Small intestine (tissue), 7 donors: ENCODE results near the gene RNU6-1. TPM values are rescaled to one million over a fixed set of nuclear protein-coding genes. Genes with fewer than 3 reads are reported as not detected.

Experiments used
- DNase-seq, 2 donors: peaks; one replicate each; pipeline versions ENCODE4 v3.0.0 to v3.0.0-alpha.2; 2013
- FAIRE-seq: peaks from 2 replicates; lab custom pipeline; 2012; peaks lifted over from hg19 to GRCh38; lab: Jason Lieb, UNC
- H3K27ac ChIP-seq, 3 donors: one replicate each; pipeline ENCODE4 v1.5.1; 2013; ENCODE audit warnings: low read length in 2 of 3, mild to moderate bottlenecking in 2 of 3, control low read depth in 1 of 3, inconsistent platforms in 1 of 3, low read depth in 1 of 3, moderate library complexity in 1 of 3
- H3K27me3 ChIP-seq, 3 donors: one replicate each; pipeline ENCODE4 v1.6.1; 2013; ENCODE audit warnings: low read length in 3 of 3, inconsistent platforms in 1 of 3; ENCODE audit not compliant: control insufficient read depth in 3 of 3, insufficient read depth in 3 of 3
- H3K36me3 ChIP-seq, 3 donors: one replicate each; pipeline ENCODE4 v1.6.1; 2013; ENCODE audit warnings: low read length in 3 of 3, inconsistent platforms in 1 of 3, low read depth in 1 of 3, mild to moderate bottlenecking in 1 of 3, moderate library complexity in 1 of 3; ENCODE audit not compliant: control insufficient read depth in 3 of 3, insufficient read depth in 2 of 3
- H3K4me1 ChIP-seq, 3 donors: one replicate each; pipeline ENCODE4 v1.6.1; 2013; ENCODE audit warnings: low read length in 2 of 3, inconsistent platforms in 1 of 3, low read depth in 1 of 3, mild to moderate bottlenecking in 1 of 3, moderate library complexity in 1 of 3; ENCODE audit not compliant: control insufficient read depth in 3 of 3, insufficient read depth in 2 of 3
- H3K4me3 ChIP-seq, 3 donors: one replicate each; pipeline ENCODE4 v1.5.1; 2013; ENCODE audit warnings: low read length in 3 of 3, control low read depth in 1 of 3, inconsistent platforms in 1 of 3, low read depth in 1 of 3, mild to moderate bottlenecking in 1 of 3, moderate library complexity in 1 of 3
- H3K9me3 ChIP-seq, 2 donors: one replicate each; pipeline ENCODE4 v1.6.1; 2013; ENCODE audit warnings: low read depth in 1 of 2, low read length in 1 of 2; ENCODE audit not compliant: control insufficient read depth in 2 of 2, insufficient read depth in 1 of 2
- WGBS, 3 donors: extraction: QIAGEN DNeasy Blood & Tissue Kit; methylation state at CpG; one replicate each; pipeline ENCODE4 v1.1.7; 2013; 5-methylcytosine and 5-hydroxymethylcytosine counted together
- polyA plus RNA-seq, 4 donors: library from polyadenylated mRNA; stranded (reverse) in 3 of 4; unstranded in 1 of 4; fragments of 200-250 nt in 3 of 4; fragments of 120-200 nt in 1 of 4; gene quantifications; one replicate each; pipeline versions ENCODE4 v1.2.1 to v1.2.3, GENCODE V29; 2013
- donor health status: healthy with polysubstance abuse.
- donor health status: control.
- donor health status: control.
- donor health status: Bipolar disorder and iron deficiency.
- donor health status: healthy.

Gene RNU6-1
- polyA plus RNA-seq, 4 donors = not detected

GRCh38 chr15:67834581-67835296 lies 5.1 kb downstream of the RNU6-1 start:
- H3K9me3 ChIP-seq = no peaks in the 10 kb centered on the region
- H3K27me3 ChIP-seq = peaks cover 14 to 80% (median 39%) of the 10 kb centered on the region in 3 donors
- H3K27ac ChIP-seq = no peak overlapping the region
- WGBS, 3 donors = 1 to 4% (median 2%) methylated on average over 45 to 59 of the region's 59 CpGs
- DNase-seq = peak in 1 of 2 donors; percentile 48
- no peaks in the 10 kb centered on the region for H3K36me3 ChIP-seq
- peaks cover 2 to 44% (median 7%) of the 10 kb centered on the region in 3 donors for H3K4me1 ChIP-seq
- no peak for FAIRE-seq
- H3K4me3 ChIP-seq = peak overlapping the region in 2 of 3 donors; percentile 40

DNA sequence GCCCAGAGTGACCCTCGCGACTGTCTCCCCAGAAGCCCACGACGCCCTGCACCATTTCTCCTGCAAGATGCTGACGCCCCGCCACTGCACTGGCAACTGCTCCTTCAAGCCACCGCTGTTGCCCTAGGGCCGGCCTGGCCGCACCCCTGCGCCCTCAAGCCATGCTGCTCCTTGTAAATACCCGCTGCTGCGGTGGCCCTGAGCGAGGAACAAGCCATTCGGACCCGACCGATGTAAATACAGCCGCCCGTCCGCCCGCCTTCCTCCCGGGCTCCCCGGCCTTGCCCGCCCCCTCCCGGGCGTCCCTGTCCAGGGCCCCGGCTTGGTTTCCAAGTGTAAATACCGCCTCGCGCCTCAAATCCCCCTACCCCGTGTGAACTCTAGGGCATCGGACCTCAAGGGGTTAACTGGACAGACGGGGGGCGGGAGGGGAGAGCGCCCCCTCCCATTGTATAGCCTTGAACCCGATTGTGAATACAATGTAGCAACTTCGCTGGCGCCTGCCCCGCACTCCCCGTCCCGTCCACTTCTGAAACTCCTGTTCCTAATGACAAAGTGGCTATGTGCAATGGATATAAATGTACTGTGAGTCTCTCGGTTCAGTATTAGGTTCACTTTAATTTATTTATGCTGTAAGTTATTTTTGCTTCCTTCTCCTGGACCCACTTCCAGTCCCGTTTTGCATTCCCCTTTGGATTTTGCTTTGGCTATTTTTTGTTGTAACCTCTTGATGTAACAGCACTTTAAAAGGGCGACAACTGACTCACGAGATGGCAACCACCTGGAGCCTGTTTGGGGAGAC lies 5.9 kb downstream of the RNU6-1 start:
- 1 to 2% (median 2%) methylated on average over 43 to 44 of the region's 44 CpGs for WGBS, 3 donors
- H3K27ac ChIP-seq = no peak overlapping the region
- no peaks in the 10 kb centered on the region for H3K36me3 ChIP-seq
- H3K4me3 ChIP-seq = peak overlapping the region in 2 of 3 donors; percentile 1 to 40
- no peaks in the 10 kb centered on the region for H3K9me3 ChIP-seq
- FAIRE-seq = no peak
- DNase-seq = peak; percentile 36 to 67
- H3K4me1 ChIP-seq = peaks cover 2 to 52% (median 10%) of the 10 kb centered on the region in 3 donors
- peaks cover 19 to 88% (median 45%) of the 10 kb centered on the region in 3 donors for H3K27me3 ChIP-seq

GRCh38 chr15:67832897-67833709 lies 6.7 kb downstream of the RNU6-1 start:
- no peaks in the 10 kb centered on the region for H3K9me3 ChIP-seq
- peaks cover 2 to 55% (median 10%) of the 10 kb centered on the region in 3 donors for H3K4me1 ChIP-seq
- WGBS, 3 donors = 3 to 10% (median 5%) methylated on average over 32 of the region's 32 CpGs
- H3K27ac ChIP-seq = no peak overlapping the region
- H3K4me3 ChIP-seq = peak overlapping the region in 2 of 3 donors; percentile 29 to 40
- H3K36me3 ChIP-seq = no peaks in the 10 kb centered on the region
- FAIRE-seq (no peak), DNase-seq (peak in 1 of 2 donors; percentile 52)
- H3K27me3 ChIP-seq = peaks cover 25 to 96% (median 52%) of the 10 kb centered on the region in 3 donors

DNA sequence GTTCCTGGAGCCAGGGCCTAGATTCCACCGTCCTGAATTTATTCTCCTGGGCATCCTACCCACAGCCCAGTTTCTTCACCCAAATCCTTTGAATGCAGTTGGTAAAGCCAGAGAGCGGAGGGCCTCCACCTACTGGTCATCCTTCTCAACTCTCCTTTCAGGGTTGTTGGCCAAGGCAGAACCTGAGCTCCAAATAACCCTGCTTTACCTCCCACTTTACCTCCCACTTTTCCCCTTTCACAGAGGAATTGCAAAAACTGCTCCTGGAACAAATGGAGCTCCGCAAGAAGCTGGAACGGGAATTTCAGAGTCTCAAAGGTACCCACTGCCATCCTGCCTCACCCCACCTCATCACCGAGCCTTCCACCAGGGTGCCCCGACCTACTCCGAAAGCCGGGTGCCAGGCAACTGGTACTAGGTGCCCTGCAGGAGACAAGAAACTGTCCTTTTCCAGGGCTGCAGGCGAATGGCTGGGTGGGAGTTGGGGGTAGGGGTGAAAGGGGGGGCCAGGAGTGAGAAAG lies 7.8 kb downstream of the RNU6-1 start:
- Histone ChIP-seq H3K27me3 (peaks cover 34 to 96% (median 59%) of the 10 kb centered on the region in 3 donors), H3K27ac (no peak overlapping the region), H3K4me1 (peaks cover 2 to 56% (median 10%) of the 10 kb centered on the region in 3 donors), H3K4me3 (no peak overlapping the region), H3K9me3 (no peaks in the 10 kb centered on the region), H3K36me3 (no peaks in the 10 kb centered on the region)
- FAIRE-seq (no peak), DNase-seq (no peak)
- WGBS, 3 donors = 17 to 35% (median 31%) methylated on average over 9 of the region's 9 CpGs

DNA sequence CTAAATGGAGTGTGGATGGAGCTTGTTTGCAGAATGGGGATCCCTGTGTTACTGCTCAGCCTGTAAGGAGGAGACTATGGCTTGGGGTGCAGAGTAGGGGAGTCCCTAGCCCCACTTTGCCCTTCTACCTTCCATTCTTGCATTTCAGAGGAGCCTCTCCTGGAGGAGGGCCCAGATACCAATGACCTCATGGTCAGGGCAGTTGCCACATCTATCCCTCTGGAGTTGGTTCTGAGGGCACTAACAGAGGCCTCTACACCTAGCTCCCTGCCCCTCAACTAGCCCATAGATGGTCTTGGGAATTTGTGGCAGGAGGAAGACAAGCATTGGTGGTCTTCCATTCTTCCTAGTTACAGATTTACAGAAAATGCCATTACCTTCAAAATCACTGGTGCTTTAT lies 8.5 kb downstream of the RNU6-1 start:
- Histone ChIP-seq H3K36me3 (no peaks in the 10 kb centered on the region), H3K4me3 (no peak overlapping the region), H3K27ac (no peak overlapping the region), H3K27me3 (peaks cover 41 to 96% (median 64%) of the 10 kb centered on the region in 3 donors), H3K4me1 (peaks cover 4 to 57% (median 10%) of the 10 kb centered on the region in 3 donors), H3K9me3 (no peaks in the 10 kb centered on the region)
- FAIRE-seq = no peak
- DNase-seq = no peak

DNA sequence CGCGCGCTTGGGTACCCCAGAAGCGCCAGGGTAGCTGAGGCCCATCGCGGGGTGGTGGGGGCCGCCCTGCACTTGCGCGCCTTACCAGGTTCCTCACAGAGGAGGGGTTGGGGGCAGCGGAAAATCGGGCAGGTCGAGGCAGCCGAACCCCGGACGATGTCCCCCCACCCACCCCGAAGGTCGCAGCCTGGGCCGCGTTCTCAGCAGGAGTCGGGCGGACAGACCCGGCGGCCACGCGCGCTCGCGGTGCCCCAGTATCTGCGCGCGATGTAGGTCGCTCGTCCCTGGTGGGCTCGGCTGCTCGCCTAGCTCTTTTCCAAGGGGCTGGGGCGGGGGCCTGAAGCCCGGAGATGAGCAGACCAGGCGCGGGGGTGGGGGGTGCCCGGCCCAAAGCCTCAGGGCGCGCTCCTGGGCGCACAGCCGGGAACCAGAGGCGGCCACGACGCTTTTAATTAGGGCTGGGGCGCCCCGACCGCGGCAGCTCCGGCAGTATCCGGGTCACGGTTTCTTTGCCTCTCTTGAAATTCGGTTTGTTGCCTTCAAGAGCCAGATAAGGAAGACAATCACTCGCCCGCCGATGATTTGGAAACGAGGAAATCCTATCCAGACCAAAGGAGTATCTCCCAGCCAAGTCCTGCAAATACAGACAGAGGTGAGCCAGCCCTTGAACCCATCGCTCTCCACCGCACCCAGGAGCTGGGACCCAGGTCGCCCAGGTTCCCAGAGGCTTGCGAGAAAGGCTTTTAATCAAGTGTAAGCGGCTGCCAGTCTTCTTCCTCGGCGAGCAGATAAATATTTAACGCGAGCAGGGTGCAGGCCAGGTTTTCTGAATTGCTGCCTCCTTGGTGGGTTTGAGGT lies 10.0 kb downstream of the RNU6-1 start:
- Histone ChIP-seq H3K27me3 (peaks cover 53 to 96% (median 70%) of the 10 kb centered on the region in 3 donors), H3K27ac (no peak overlapping the region), H3K36me3 (no peaks in the 10 kb centered on the region), H3K9me3 (no peaks in the 10 kb centered on the region), H3K4me1 (peaks cover 4 to 51% (median 9%) of the 10 kb centered on the region in 3 donors), H3K4me3 (no peak overlapping the region)
- no peak for FAIRE-seq
- 8 to 19% (median 13%) methylated on average over 67 to 68 of the region's 68 CpGs for WGBS, 3 donors
- DNase-seq = no peak

DNA sequence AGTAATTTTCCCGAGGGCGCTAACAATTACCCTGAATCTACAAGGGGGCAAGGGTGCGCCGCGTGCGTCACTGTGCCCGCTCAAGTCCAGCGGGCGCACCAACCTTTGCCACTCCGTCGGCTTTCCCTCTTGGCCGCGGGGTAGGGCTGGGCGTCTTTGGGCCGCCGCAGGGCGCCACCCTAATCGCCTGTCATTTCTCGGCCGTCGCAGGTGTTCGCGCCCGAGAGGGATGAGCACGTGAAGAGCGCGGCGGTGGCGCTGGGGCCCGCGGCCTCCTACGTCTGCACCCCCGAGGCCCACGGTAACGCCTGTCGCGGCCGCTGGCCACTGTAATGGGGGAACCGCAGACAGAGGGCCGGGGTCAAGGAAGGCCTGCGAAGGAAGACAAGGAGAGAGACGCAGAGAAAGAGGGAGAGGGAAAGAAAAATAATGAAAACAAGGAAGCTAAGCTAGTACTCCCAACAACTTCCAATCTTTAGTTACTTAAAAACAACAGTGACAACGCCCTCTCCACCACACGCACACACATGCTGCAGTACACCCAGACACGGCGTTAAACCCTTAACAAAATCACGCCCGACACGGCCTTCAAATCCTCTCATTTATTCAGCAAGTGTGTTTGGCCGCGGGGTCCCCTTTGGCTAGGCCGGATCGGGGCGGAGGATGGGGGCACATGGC lies 10.7 kb downstream of the RNU6-1 start:
- Histone ChIP-seq H3K27ac (no peak overlapping the region), H3K36me3 (no peaks in the 10 kb centered on the region), H3K4me3 (peak overlapping the region in 1 of 3 donors; percentile 17), H3K27me3 (peaks cover 56 to 96% (median 75%) of the 10 kb centered on the region in 3 donors), H3K4me1 (peaks cover 4 to 43% (median 9%) of the 10 kb centered on the region in 3 donors), H3K9me3 (no peaks in the 10 kb centered on the region)
- DNase-seq (no peak), FAIRE-seq (no peak)
- 4 to 11% (median 6%) methylated on average over 52 to 54 of the region's 54 CpGs for WGBS, 3 donors
